Lung (tissue), 12 donors: ENCODE measurements around the gene SOAT2. TPM values are rescaled to one million over a fixed set of nuclear protein-coding genes. Genes with fewer than 3 reads are reported as not detected.

ENCODE experiments used
- ATAC-seq: fragments of 200-7000 bp; cut with Tn5 transposase; one replicate; pipeline ENCODE4 v1.9.1; 2020; ENCODE audit warnings: moderate number of reproducible peaks; ENCODE audit not compliant: insufficient read depth, low FRiP score
- DNase-seq, 3 donors: peaks; one replicate each; pipeline ENCODE4 v3.0.0-alpha.2; 2013 to 2017
- H3K27ac ChIP-seq, 2 donors: one replicate each; pipeline ENCODE4 v1.5.1; 2013; ENCODE audit warnings: mild to moderate bottlenecking in 2 of 2, moderate library complexity in 2 of 2, control low read depth in 1 of 2, inconsistent platforms in 1 of 2, low read depth in 1 of 2, low read length in 1 of 2
- H3K27me3 ChIP-seq, 3 donors: one replicate each; pipeline ENCODE4 v1.5.1; 2013; ENCODE audit warnings: low read length in 2 of 3; ENCODE audit not compliant: control insufficient read depth in 3 of 3, insufficient read depth in 3 of 3
- H3K36me3 ChIP-seq, 4 donors: one replicate each; pipeline ENCODE4 v1.5.1; 2013; ENCODE audit warnings: low read length in 4 of 4, mild to moderate bottlenecking in 1 of 4, moderate library complexity in 1 of 4; ENCODE audit not compliant: control insufficient read depth in 4 of 4, insufficient read depth in 4 of 4
- H3K4me1 ChIP-seq, 5 donors: one replicate each; pipeline ENCODE4 v1.5.1; 2013; ENCODE audit warnings: low read length in 5 of 5, mild to moderate bottlenecking in 2 of 5, moderate library complexity in 1 of 5; ENCODE audit not compliant: control insufficient read depth in 5 of 5, insufficient read depth in 5 of 5
- H3K4me3 ChIP-seq: one replicate; pipeline ENCODE4 v1.5.1; 2013; ENCODE audit warnings: mild to moderate bottlenecking, control low read depth, moderate library complexity
- H3K9ac ChIP-seq, 2 donors: one replicate each; pipeline ENCODE4 v1.5.1; 2013; ENCODE audit warnings: low read length in 2 of 2, control low read depth in 1 of 2; ENCODE audit not compliant: insufficient read depth in 1 of 2
- H3K9me3 ChIP-seq, 4 donors: one replicate each; pipeline ENCODE4 v1.5.1; 2013; ENCODE audit warnings: low read length in 3 of 4, mild to moderate bottlenecking in 1 of 4, moderate library complexity in 1 of 4; ENCODE audit not compliant: control insufficient read depth in 4 of 4, insufficient read depth in 3 of 4
- WGBS, 2 donors: extraction: QIAGEN DNeasy Blood & Tissue Kit; methylation state at CpG; one replicate each; pipeline ENCODE4 v1.1.7; 2013; 5-methylcytosine and 5-hydroxymethylcytosine counted together
- polyA plus RNA-seq, 2 donors: library from polyadenylated mRNA; stranded (reverse); fragments of 200-250 nt; gene quantifications; one replicate each; pipeline ENCODE4 v1.2.1, GENCODE V29; 2013
- total RNA-seq, 2 donors: library from RNA; depleted of rRNA in 1 of 2; stranded (reverse); fragments of >200 nt in 1 of 2; gene quantifications; one replicate each; pipeline ENCODE4 v1.2.1, GENCODE V29; 2014 to 2021
- TF ChIP-seq, protein P1 (sequence below): IDR thresholded peaks from 2 replicates; pipeline ENCODE4 v1.5.1; 2012; ENCODE audit warnings: mild to moderate bottlenecking; ENCODE audit errors: control extremely low read depth, extremely low read depth
- donor health status: control.
- donor health status: control.
- donor health status: Bipolar disorder and iron deficiency.
- donor health status: healthy.
- donor health status: DM: yes; HTN: yes; CAD: no.

Gene SOAT2
- total and polyA plus RNA-seq, 4 donors = 0.06 to 0.21 (median 0.10) TPM; not detected in 1

DNA sequence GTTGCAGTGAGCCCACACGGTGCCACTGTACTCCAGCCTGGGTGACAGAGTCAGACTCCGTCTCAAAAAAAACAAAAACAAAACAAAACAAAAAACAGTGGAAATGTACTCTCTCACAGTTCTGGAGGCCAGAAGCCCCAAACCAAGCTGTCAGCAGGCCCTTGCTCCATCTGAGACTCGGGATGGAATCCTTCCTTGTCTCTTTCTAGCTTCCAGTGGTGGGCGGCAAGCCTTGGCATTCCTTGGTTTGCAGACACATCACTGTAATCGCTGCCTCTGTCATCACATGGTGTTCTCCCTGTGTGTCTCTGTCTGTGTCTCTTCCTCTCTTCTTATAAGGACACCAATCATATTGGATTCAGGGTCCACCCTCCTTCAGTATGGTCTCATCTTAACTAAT, 47.0 kb upstream of the SOAT2 start:
- H3K9me3 ChIP-seq = no peaks in the 10 kb centered on the region
- WGBS, 2 donors = 86 to 96% methylated on average over 5 of the region's 5 CpGs
- H3K36me3 ChIP-seq = peaks cover 0 to 51% (median 48%) of the 10 kb centered on the region in 4 donors
- H3K27me3 ChIP-seq = no peaks in the 10 kb centered on the region
- H3K4me3 ChIP-seq = no peak overlapping the region
- DNase-seq = no peak
- TF ChIP-seq, protein P1, sequence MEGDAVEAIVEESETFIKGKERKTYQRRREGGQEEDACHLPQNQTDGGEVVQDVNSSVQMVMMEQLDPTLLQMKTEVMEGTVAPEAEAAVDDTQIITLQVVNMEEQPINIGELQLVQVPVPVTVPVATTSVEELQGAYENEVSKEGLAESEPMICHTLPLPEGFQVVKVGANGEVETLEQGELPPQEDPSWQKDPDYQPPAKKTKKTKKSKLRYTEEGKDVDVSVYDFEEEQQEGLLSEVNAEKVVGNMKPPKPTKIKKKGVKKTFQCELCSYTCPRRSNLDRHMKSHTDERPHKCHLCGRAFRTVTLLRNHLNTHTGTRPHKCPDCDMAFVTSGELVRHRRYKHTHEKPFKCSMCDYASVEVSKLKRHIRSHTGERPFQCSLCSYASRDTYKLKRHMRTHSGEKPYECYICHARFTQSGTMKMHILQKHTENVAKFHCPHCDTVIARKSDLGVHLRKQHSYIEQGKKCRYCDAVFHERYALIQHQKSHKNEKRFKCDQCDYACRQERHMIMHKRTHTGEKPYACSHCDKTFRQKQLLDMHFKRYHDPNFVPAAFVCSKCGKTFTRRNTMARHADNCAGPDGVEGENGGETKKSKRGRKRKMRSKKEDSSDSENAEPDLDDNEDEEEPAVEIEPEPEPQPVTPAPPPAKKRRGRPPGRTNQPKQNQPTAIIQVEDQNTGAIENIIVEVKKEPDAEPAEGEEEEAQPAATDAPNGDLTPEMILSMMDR = no peak
- no peak overlapping the region for H3K9ac ChIP-seq
- no peak for ATAC-seq
- H3K27ac ChIP-seq = no peak overlapping the region
- peaks cover 3 to 40% (median 19%) of the 10 kb centered on the region in 5 donors for H3K4me1 ChIP-seq

DNA sequence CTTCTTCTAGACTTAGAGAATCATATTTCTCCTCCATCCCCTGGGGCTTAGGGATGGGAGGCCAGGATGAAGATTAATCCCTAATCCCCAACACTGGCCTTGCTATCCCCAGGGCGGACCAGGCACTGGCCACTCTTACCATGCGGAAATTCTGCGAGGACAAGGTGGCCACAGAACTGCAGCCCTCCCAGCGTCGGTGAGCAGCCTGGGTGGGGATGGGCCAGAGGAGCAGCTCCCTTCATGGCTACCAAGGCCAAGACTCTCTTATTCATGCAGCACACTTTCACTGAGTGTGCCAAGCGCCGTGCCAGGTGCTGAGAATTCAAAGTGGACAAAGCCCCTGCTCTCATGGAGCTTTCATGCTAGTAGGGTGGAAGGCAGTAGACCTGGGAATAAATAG, 46.4 kb upstream of the SOAT2 start:
- no peaks in the 10 kb centered on the region for H3K27me3 ChIP-seq
- WGBS, 2 donors = 96% methylated on average over 7 of the region's 7 CpGs
- H3K36me3 ChIP-seq = peaks cover 0 to 54% (median 50%) of the 10 kb centered on the region in 4 donors
- no peak overlapping the region for H3K27ac ChIP-seq
- ATAC-seq = no peak
- H3K4me3 ChIP-seq = no peak overlapping the region
- no peaks in the 10 kb centered on the region for H3K9me3 ChIP-seq
- no peak for DNase-seq
- TF ChIP-seq, protein P1 = no peak
- H3K9ac ChIP-seq = no peak overlapping the region
- peaks cover 3 to 40% (median 23%) of the 10 kb centered on the region in 5 donors for H3K4me1 ChIP-seq

DNA sequence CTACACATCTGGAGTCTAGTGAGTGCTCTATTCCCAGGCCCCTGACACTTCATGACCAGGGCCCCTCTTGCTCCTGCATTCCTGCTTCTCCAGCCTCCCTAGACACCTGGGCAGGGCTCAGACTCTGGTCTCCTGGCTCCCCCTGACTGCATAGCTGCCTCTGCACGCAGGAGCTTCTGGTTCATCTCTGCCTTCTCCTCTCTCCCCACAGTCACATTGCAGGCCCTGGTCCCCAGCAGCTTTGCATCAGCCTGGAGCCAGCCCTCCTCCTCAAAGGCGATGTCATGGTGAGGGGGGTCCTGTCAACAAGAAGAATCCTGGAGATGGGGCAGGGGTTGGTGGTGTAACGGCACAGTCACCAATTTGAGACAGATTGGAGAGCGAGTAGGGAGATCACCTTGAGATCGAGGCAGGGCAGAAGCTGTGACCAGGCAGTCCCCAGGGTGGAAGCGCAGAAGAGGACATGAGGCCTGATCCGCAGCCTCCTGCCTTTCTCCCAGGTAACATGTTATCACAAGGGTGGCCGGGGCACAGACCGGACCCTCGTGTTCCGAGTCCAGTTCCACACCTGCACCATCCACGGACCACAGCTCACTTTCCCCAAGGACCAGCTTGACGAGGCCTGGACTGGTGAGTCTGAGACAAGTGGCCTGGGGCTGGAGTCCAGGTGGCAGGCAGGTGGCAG, 45.3 kb upstream of the SOAT2 start:
- TF ChIP-seq, protein P1 = no peak
- WGBS, 2 donors = 92 to 93% methylated on average over 13 of the region's 13 CpGs
- no peaks in the 10 kb centered on the region for H3K27me3 ChIP-seq
- H3K27ac ChIP-seq = no peak overlapping the region
- no peaks in the 10 kb centered on the region for H3K9me3 ChIP-seq
- H3K4me1 ChIP-seq = peaks cover 0 to 36% (median 21%) of the 10 kb centered on the region in 5 donors
- ATAC-seq (no peak), DNase-seq (no peak)
- peaks cover 0 to 61% (median 59%) of the 10 kb centered on the region in 4 donors for H3K36me3 ChIP-seq
- H3K4me3 ChIP-seq = no peak overlapping the region
- H3K9ac ChIP-seq = no peak overlapping the region
